HG02623 (cell line): ENCODE measurements around the gene PLCB3.

Source experiments
- ATAC-seq: cut with Tn5 transposase; IDR thresholded peaks from one replicate; pipeline ENCODE4 v1.9.1; 2021; ENCODE audit warnings: moderate library complexity; ENCODE audit not compliant: unreplicated experiment

The PLCB3 gene

DNA sequence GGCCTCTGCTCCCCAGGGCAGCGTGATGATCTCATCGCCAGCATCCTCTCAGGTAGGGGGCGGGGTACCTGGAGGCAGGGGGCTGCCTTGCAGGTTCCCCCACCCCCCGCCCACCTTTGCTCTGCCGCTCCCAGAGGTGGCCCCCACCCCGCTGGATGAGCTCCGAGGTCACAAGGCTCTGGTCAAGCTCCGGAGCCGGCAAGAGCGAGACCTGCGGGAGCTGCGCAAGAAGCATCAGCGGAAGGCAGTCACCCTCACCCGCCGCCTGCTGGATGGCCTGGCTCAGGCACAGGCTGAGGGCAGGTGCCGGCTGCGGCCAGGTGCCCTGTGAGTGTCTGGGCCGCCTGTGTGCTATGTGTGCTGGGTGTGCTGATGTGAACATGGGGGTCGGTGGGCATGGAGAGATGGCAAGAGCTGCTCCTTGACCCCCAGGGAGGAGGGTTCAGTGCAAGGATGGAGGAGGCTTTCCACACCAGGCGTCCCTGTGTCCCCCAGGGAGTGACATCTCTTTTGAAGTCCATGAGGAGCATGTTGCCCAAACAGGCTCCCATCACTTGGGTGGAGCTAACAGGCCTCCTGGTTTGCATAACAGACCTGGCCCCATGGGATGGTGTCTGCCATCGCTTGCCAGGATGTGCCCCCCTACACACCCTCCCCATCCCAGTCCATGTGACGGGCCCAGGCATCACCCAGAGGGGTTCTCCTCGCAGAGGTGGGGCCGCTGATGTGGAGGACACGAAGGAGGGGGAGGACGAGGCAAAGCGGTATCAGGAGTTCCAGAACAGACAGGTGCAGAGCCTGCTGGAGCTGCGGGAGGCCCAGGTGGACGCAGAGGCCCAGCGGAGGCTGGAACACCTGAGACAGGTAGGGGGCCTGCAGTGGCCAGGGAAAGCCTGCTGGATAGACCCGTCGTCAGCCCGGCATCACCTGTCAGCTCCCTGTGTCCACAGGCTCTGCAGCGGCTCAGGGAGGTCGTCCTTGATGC lies 14.1 kb downstream of the PLCB3 start:
- no peak for ATAC-seq

DNA sequence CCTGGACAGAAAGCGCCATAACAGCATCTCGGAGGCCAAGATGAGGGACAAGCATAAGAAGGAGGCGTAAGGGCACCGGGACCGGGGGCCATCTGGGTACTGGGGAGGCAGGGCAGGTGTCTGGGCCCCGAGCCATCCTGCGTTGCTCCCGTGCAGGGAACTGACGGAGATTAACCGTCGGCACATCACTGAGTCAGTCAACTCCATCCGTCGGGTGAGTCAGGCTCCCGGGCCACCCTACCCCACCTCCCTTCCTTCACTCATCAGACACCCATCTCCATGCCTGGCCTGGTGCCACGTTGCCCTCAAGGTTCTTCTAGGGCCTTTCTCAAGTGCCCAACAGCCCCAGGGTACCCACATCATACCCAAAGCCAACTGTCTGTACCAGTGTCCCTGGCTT lies 15.0 kb downstream of the PLCB3 start:
- ATAC-seq: no peak

DNA sequence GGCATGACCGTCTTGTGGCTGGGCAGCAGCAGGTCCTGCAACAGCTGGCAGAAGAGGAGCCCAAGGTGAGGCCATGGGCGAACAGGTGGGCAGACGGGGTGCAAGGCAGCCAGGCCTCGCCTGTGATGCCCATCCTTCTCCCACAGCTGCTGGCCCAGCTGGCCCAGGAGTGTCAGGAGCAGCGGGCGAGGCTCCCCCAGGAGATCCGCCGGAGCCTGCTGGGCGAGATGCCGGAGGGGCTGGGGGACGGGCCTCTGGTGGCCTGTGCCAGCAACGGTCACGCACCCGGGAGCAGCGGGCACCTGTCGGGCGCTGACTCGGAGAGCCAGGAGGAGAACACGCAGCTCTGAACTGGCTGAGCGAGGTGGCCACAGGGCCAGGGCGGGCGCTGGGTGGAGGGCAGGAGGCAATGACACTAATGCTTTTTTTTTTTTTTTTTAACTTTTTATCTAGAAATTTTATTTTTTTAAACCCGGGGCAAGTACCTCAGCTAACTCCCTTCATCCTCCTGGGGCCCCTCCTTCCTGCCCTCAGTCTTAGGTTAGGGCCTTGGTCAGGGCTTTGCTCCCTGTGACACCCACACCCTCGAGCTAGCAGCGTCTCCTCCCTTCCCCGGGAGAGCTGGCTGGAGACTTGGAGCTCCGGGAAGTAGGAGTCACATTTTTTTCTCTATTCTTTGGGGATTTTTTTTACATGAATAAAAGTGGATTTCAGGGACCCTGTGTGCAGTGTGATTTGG lies 16.0 kb downstream of the PLCB3 start:
- no peak for ATAC-seq

DNA sequence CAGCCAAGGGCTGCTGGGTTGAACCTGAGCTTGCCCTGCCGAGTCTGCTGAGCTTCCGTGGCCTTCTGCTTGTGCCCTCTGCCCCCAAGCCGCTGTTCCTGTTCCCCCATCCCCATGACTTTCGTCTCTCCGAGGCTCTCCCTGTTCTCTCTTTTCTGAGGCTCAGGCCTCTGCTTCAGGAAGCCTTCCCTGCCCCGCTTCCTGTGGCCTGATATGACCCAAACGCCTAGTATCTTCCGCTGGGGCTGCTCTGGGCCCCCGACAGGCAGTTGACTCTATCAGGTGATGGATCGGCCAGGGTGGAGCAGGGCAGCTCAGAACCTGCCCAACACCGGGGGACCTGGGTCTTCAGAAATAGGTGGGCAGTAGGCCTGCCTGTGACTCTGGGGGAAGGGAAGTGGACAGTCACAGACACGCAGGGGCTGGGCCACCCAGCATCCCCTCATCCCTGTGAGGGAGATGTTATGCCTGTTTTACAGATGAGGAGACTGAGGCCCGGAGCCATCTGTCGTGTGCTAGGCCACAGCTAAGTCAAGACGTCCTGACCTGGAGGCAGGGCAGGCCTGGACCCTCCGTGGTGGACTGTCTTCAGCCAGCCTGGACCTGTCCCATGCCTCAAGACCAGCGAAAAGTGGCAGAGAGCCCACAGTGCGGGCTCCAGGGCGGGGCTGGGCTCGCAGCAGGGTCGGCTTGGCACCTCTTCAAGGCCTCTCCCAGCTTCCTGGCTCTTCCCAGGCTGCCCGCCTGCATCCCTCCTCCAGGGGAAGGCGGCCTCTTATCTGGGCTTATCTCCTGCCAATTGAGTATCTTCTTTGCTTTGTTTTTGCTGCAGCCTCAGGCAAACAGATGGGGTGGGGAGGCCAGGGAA lies 16.9 kb downstream of the PLCB3 start:
- no peak for ATAC-seq

DNA sequence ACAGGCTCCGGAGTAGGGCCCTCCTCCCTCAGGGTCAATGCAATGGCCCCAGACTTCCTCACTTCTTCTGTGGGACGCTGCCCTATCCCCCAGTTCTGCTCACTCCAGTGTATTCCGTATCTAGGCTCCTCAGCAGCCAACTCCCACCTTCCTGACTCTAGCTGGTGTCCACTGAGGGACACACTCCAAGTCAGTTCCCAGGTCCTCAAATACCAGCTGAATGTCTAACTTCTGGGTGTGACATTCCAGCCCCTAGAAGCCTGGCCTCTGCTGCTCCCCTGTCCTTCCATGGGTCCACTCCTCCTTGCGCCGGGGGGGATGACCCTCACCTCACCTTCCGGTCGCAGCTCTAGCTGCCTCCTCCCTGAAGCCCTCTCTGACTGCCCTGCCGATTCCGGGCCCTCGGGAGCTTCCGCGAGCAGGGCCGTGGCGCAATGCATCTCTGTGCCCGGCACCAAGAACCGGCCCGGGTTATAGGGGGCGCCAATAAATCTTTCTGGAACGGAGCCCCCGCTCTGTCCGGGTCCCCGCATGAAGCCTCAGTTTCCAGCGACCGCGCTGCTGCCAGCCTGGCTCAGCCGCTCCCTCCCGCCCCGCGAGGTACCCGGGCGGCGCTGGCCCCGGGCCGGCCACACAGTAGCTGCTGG lies 17.7 kb downstream of the PLCB3 start:
- peak; percentile 3 for ATAC-seq

DNA sequence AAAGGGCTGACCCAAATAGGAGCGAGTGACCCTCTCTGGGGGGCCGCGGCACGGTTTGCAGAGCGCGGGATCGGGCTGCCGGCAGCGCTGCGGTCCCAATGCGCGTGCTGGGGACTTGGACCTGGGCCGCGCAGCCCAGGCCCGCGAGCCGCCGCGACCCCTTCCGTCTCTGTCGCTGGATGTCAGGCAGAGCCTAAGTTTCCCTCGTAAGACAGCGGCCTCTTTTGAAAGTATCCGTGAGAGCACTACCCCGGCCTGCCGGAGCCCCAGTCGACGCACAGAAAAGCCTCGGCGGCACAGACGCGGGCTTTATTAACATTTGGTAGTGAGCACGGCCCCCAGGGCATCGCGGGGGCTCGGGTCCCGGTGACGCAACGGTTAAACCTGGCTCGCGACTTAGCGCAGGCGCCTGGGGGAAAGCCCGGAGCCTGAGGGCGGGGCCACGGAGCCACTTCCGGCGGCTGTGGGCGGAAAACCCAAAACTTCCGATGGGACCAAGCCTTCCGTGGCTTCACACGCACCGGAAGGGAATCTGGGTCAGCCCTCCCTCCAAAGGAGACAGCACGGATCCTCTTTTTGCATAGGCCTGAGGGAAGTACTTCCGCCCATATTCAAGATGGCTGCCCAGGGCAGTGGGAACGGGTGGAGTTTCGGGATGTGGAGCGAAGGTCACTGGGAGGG lies 18.4 kb downstream of the PLCB3 start:
- peak; percentile 63 for ATAC-seq

DNA sequence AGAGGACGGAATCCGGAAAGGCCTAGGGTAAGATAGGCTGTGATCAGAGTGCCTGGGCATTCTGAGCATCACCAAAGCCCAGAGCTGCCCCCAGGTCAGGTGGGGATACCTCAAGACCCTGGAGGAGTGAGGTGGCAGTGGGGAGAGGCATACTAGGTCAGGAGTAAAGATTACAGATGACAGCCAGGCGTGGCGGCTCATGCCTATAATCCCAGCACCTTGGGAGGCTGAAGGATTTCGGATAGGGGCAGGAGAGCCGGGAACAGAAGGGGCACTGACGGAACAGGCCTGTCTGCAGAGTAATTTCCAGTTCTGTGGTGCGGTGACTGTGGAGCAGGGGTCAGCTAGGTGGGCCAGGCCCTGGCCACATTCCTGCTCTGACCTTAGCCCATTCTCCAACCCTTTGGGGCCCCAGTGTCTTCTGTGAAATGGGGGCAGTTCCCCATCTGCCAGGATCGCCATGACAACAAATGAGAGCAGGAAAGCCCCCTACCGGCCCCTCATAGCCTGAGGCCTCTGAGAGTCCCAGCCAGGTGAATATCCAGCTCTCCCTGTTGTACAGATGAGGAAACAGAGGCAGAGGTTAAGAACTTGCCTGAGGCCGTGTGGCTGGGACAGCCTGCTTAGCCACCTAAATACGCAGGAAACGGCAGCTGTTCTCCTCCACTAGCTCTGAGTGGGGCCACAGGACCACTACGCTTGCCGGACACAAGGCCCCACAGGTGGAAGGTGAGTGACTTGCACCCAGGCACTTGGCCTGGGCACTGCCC lies 23.9 kb downstream of the PLCB3 start:
- ATAC-seq: no peak

DNA sequence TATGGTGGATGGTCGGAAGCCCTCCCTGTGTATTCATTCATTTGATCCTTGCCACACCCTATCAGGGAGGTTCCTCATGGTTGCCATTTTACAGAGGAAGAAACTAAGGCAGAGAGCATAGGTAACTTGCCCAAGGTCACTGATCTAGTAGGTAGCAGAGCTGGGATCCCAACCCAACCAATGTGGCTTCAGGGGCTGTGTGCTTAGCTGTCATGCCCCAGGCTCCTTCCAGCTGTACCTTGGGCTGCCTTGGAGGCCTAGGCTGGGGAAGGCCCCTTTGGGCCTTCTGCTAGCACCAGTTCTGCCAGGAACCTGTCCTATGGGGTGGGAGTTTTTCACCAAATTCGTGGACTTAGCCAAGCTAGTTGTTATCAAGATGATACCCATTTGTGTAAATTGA lies 24.5 kb downstream of the PLCB3 start:
- no peak for ATAC-seq

DNA sequence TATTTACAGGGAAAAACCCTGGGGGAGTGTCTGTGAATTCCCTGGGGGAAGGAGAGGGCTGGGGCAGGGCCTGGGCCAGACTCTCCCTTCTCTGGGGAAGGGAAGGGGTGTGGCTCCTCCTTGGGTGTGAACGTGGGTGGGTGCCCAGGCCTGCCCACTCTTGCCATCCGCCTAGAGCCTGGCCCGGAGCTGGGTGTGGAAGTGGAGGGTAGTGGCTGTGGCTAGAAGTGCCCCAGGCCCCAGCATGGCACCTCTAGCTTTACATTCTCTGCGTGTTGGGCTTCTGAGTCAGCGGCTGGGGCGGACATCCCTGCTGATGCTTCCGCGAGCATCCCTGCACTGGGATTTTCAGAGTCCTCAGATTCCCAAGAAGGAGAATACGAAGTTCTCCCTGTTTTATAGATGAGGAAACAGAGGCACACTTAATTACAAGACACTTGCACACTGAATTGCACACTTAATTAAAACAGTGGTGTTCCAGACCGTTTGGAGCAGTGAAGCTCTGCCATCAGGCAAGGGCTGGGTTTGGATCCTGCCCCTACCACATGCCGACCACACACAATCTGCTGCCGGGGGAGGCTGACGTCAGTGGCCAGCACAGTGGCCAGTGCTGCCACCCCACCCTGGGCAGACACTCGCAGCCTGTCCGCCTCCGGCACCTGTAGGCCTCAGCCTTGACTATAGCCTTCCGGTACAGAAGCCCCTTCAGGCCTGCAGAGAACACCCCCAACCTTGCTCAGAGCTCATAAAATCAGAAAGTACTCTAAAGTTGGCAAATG lies 25.5 kb downstream of the PLCB3 start:
- no peak for ATAC-seq

DNA sequence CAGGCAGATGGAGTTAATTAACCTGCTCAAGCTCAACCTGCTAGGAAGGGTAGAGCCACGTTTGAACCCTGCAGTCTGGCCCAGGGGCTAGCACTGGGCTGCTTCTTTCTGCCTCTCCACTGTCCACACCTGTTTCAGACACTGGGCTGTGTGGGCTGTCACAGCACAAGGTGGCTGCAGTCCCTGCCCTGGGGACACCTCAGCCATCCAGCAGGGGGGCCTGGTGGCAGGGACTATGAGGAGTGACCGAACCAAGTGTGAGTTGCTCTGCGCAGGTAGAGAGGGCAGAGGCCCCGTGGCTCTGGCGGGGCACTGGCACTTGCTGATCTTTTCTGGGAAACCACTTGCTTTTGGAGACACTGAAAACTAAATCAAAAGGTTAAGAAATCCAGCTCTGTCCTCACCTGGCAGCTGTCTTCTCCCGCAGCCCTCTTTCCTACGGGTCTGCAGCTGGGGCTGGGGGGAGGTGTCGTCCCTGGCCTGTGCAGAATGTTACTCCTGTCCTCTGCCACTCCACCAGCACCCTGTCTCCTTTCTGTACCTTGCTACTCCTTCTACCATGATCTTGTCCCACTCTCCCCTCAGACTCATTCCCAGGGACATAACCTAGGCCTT lies 27.4 kb downstream of the PLCB3 start:
- no peak for ATAC-seq

DNA sequence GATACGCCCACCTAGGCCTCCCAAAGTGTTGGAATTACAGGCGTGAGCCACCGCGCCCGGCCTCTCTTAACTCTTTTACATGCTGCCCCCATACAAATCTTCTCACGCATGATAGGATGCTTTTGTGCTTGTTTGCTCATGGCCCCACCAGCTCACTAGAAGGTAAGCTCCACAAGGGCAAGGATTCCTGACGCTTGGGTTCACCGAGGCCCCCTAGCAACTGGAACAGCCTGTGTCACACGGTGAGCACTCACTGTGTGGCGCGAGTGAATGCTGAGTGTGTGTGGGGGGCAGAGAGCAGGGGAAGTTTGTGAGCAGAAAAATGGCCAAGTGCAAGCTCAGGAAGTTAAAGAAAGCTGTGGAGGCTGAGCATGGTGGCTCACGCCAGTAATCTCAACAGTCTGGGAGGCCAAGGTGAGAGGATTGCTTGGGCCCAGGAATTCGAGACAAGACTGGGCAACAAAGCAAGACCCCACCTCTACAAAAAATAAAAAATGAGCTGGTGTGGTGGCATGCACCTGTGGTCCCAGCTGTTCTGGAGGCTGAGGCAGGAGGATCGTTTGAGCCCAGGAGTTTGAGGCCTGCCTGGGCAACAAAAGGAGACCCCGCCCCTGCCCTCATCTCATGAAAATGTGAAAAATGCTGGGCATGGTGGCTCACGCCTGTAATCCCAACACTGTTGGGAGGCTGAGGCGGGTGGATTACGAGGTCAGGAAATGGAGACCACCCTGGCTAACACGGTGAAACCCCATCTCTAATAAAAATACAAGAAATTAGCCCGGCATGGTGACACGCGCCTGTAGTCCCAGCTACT lies 30.8 kb downstream of the PLCB3 start:
- ATAC-seq: no peak

DNA sequence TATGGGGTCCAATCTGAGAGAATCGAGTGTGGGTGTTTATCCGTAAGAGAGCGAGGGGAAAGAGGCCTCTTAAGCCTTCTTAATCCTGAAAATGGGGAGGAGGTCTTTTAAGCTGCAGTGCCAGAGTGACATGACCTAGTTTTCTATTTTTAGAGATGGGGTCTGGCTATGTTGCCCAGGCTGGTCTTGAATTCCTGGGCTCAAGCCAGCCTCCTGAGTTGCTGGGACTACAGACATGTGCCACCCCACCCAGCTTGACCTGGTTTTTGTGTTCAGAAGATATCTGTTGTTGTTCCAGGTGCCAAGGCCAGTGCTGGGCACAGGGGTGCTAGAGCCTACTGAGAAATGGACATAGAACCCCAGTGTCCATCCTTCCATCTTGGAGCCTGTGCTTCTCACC lies 31.8 kb downstream of the PLCB3 start:
- ATAC-seq: no peak

DNA sequence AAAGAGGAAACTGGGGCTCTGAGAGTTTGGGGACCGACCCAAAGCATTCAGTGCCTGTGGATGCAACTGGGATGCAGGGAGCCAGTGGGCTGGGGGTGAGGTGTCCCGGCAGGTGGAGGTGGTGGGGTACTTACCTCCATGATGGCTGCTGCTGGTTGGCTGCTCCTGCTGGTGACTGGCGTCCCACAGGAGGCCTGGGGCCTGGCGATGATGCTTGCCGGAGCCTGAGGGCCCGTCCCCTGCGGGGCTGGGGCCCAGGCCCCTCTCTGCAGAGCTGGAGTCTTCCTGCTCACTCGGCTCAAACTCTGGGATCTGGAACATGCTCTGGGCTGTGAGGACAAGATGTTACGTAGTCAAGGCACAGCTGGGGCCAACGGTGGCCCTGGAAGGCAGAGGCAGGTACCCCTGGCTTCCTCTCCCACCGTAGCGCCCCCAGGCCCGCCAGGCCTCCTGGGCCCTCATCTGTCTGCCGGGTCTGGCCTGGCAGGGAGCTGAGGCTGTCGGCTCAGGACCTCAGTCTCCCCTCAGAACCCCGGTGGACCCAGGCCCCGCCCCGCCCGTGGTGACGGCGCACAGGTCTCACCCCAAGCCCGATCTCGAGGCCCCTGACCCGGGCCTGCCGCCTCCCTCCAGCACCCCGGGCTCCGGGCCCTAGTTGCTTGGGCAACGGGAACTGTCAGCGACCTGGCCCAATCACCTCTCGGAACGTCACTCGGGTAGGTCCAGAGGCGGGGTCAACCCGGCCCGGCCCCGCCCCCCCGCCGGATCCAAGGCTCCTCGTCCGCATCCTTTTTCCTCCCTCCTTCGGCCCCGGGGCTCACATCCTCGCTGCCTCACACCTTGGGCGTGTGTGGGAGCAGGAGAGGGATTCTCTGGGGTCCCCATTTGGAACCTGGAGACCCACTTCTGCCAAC lies 33.0 kb downstream of the PLCB3 start, which contains the start of gene BAD:
Gene BAD (minus strand): TSS at position 618 of the 914 bp plus-strand sequence. CDS start 297 bp downstream, at position 321.
- ATAC-seq: peak; percentile 54

DNA sequence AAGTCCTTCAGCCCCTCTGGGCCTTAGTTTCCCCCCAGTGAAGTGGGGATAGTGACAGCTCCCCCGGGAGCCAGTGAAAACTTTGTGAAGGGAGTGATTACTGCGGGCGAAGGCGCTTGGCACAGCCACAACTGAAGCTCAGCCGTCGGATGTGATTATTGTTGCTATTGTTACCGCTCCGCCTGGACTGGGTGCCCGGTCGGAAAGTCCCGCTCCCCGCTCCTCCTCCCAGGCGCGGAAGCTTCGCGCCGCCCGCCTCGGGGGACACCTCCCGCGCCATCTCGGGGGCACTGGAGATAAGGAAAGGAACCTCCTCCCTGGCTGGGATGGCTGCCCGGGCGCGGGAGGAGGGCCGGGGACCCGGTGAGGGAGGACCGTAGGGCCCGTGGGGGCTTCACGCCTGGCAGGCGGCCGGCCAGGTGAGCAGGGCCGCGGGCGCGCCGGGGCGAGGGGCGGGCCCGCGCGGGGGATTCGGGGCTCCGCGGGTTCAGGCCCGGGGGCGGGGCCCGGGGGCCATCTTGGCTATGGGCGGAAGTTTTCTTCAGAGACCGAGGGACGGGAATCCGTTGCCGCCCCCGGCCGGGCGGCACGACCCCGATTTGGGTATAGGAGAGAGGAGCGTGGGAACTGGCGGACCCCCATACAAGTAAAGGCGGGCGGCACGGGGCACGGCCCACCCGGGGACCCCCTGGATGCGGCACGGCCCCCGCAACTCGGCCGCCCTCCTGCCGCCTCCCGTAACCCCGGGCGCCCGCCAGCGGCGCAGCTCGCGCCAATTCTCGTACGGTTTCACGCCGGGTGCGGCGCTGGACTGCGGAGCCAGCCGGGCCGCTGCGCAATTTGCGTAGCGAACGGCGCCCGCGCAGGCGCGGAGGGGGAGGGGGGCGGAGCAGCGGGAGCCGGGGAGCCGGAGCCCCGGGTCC lies 33.9 kb downstream of the PLCB3 start, which contains the start of gene GPR137:
Gene GPR137 (plus strand): TSS at position 887 of the 923 bp plus-strand sequence. CDS start 677 bp downstream, outside the sequence.
- ATAC-seq: peak; percentile 50
